ENCODE results near the gene LMTK2. TPM values are rescaled to one million over a fixed set of nuclear protein-coding genes. Genes with fewer than 3 reads are reported as not detected.
A peak's percentile ranks its signal among the peaks of the same experiment; 100 is the strongest.

The LMTK2 gene
- total and polyA plus RNA-seq, 2 experiments from 2014 or later: 6.1 to 30.8 TPM

DNA sequence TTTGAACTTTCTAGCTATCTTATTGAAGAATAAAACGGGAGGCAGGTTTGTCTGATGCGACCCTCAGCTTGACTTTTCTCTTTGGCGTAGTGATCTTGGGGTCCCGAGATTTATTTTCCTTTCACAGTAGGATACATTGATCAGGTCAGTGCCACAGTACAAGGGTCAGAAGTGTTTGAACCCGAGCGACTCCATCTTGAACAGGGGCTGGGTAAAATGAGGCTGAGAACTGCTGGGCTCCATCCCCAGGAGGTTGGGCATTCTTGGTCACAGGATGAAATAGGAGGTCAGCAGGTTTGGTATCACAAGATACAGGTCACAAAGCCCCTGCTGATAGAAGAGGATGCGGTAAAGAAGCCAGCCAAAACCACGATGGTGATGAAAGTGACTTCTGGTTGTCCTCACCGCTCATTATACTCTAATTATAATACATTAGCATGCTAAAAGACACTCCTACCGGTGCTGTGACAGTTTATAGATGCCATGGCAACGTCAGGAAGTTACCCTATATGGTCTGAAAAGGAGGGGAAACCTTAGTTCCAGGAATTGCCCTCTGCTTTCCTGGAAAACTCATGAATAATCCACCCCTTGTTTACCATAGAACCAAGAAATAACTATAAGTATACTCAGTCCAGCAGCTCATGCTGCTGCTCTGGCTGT lies 148.4 kb downstream of the LMTK2 start:
- DNase-seq (ENCODE audit: low spot score): no peak
- no peaks in the 10 kb centered on the region for H3K36me3 ChIP-seq (ENCODE audit: insufficient read depth)
- Mint-ChIP-seq H3K27ac (no peak overlapping the region), H3K36me3 (ENCODE audit: low read depth) (no peaks in the 10 kb centered on the region; the same call in 2 of the 3 replicates), H3K27me3 (ENCODE audit: insufficient read depth, low read depth, poor library complexity) (peaks cover 7% of the 10 kb centered on the region), H3K4me1 (peaks cover 12% of the 10 kb centered on the region; the same call in 2 of the 3 replicates), H3K4me3 (no peak overlapping the region), H3K9me3 (no peaks in the 10 kb centered on the region)
- no peak overlapping the region for H3K4me3 ChIP-seq
- H3K4me1 ChIP-seq (ENCODE audit: insufficient read depth): peaks cover 19% of the 10 kb centered on the region
- no peak overlapping the region for H2AFZ ChIP-seq
- H3K4me2 ChIP-seq: no peak overlapping the region
- no peaks in the 10 kb centered on the region for H3K9me2 ChIP-seq (ENCODE audit: insufficient read depth)
- H4K20me1 ChIP-seq (replicated peaks; ENCODE audit: insufficient read depth): peaks cover 6% of the 10 kb centered on the region; the same call in 1 of the 2 replicates
- peaks cover 11% of the 10 kb centered on the region for H3K79me2 ChIP-seq (replicated peaks; ENCODE audit: insufficient read depth)
- TF ChIP-seq, protein P1, sequence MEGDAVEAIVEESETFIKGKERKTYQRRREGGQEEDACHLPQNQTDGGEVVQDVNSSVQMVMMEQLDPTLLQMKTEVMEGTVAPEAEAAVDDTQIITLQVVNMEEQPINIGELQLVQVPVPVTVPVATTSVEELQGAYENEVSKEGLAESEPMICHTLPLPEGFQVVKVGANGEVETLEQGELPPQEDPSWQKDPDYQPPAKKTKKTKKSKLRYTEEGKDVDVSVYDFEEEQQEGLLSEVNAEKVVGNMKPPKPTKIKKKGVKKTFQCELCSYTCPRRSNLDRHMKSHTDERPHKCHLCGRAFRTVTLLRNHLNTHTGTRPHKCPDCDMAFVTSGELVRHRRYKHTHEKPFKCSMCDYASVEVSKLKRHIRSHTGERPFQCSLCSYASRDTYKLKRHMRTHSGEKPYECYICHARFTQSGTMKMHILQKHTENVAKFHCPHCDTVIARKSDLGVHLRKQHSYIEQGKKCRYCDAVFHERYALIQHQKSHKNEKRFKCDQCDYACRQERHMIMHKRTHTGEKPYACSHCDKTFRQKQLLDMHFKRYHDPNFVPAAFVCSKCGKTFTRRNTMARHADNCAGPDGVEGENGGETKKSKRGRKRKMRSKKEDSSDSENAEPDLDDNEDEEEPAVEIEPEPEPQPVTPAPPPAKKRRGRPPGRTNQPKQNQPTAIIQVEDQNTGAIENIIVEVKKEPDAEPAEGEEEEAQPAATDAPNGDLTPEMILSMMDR (conservative IDR thresholded peaks at IDR 0.05; ENCODE audit: low read depth in 2 of 2): no peak
- TF ChIP-seq EZH2phosphoT487 (IDR thresholded peaks at IDR 0.05; ENCODE audit: unreplicated experiment) (no peak), ZNF114 (CRISPR knock-in tag; IDR thresholded peaks at IDR 0.05) (no peak), EZH2 (IDR thresholded peaks at IDR 0.05; ENCODE audit: low read depth, unreplicated experiment) (no peak), JUNB (IDR thresholded peaks at IDR 0.05; ENCODE audit: unreplicated experiment) (no peak), ZNF331 (CRISPR knock-in tag; IDR thresholded peaks at IDR 0.05; ENCODE audit: low read depth) (no peak), STAT1 (IDR thresholded peaks at IDR 0.05; ENCODE audit: unreplicated experiment) (no peak), CREB1 (CRISPR knock-in tag; IDR thresholded peaks at IDR 0.05; ENCODE audit: low read depth) (no peak), NANOG (IDR thresholded peaks at IDR 0.05; ENCODE audit: borderline replicate concordance) (no peak), POLR2AphosphoS5 (IDR thresholded peaks at IDR 0.05; ENCODE audit: low read depth) (no peak)
- TF ChIP-seq, protein P2, sequence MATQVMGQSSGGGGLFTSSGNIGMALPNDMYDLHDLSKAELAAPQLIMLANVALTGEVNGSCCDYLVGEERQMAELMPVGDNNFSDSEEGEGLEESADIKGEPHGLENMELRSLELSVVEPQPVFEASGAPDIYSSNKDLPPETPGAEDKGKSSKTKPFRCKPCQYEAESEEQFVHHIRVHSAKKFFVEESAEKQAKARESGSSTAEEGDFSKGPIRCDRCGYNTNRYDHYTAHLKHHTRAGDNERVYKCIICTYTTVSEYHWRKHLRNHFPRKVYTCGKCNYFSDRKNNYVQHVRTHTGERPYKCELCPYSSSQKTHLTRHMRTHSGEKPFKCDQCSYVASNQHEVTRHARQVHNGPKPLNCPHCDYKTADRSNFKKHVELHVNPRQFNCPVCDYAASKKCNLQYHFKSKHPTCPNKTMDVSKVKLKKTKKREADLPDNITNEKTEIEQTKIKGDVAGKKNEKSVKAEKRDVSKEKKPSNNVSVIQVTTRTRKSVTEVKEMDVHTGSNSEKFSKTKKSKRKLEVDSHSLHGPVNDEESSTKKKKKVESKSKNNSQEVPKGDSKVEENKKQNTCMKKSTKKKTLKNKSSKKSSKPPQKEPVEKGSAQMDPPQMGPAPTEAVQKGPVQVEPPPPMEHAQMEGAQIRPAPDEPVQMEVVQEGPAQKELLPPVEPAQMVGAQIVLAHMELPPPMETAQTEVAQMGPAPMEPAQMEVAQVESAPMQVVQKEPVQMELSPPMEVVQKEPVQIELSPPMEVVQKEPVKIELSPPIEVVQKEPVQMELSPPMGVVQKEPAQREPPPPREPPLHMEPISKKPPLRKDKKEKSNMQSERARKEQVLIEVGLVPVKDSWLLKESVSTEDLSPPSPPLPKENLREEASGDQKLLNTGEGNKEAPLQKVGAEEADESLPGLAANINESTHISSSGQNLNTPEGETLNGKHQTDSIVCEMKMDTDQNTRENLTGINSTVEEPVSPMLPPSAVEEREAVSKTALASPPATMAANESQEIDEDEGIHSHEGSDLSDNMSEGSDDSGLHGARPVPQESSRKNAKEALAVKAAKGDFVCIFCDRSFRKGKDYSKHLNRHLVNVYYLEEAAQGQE (IDR thresholded peaks at IDR 0.05; ENCODE audit: unreplicated experiment): no peak
- TF ChIP-seq, protein P3, sequence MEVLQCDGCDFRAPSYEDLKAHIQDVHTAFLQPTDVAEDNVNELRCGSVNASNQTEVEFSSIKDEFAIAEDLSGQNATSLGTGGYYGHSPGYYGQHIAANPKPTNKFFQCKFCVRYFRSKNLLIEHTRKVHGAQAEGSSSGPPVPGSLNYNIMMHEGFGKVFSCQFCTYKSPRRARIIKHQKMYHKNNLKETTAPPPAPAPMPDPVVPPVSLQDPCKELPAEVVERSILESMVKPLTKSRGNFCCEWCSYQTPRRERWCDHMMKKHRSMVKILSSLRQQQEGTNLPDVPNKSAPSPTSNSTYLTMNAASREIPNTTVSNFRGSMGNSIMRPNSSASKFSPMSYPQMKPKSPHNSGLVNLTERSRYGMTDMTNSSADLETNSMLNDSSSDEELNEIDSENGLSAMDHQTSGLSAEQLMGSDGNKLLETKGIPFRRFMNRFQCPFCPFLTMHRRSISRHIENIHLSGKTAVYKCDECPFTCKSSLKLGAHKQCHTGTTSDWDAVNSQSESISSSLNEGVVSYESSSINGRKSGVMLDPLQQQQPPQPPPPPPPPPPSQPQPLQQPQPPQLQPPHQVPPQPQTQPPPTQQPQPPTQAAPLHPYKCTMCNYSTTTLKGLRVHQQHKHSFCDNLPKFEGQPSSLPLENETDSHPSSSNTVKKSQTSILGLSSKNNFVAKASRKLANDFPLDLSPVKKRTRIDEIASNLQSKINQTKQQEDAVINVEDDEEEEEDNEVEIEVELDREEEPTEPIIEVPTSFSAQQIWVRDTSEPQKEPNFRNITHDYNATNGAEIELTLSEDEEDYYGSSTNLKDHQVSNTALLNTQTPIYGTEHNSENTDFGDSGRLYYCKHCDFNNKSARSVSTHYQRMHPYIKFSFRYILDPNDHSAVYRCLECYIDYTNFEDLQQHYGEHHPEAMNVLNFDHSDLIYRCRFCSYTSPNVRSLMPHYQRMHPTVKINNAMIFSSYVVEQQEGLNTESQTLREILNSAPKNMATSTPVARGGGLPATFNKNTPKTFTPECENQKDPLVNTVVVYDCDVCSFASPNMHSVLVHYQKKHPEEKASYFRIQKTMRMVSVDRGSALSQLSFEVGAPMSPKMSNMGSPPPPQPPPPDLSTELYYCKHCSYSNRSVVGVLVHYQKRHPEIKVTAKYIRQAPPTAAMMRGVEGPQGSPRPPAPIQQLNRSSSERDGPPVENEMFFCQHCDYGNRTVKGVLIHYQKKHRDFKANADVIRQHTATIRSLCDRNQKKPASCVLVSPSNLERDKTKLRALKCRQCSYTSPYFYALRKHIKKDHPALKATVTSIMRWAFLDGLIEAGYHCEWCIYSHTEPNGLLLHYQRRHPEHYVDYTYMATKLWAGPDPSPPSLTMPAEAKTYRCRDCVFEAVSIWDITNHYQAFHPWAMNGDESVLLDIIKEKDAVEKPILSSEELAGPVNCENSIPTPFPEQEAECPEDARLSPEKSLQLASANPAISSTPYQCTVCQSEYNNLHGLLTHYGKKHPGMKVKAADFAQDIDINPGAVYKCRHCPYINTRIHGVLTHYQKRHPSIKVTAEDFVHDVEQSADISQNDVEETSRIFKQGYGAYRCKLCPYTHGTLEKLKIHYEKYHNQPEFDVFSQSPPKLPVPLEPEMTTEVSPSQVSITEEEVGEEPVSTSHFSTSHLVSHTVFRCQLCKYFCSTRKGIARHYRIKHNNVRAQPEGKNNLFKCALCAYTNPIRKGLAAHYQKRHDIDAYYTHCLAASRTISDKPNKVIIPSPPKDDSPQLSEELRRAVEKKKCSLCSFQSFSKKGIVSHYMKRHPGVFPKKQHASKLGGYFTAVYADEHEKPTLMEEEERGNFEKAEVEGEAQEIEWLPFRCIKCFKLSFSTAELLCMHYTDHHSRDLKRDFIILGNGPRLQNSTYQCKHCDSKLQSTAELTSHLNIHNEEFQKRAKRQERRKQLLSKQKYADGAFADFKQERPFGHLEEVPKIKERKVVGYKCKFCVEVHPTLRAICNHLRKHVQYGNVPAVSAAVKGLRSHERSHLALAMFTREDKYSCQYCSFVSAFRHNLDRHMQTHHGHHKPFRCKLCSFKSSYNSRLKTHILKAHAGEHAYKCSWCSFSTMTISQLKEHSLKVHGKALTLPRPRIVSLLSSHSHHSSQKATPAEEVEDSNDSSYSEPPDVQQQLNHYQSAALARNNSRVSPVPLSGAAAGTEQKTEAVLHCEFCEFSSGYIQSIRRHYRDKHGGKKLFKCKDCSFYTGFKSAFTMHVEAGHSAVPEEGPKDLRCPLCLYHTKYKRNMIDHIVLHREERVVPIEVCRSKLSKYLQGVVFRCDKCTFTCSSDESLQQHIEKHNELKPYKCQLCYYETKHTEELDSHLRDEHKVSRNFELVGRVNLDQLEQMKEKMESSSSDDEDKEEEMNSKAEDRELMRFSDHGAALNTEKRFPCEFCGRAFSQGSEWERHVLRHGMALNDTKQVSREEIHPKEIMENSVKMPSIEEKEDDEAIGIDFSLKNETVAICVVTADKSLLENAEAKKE (CRISPR knock-in tag; IDR thresholded peaks at IDR 0.05): no peak
- TF ChIP-seq, protein P4, sequence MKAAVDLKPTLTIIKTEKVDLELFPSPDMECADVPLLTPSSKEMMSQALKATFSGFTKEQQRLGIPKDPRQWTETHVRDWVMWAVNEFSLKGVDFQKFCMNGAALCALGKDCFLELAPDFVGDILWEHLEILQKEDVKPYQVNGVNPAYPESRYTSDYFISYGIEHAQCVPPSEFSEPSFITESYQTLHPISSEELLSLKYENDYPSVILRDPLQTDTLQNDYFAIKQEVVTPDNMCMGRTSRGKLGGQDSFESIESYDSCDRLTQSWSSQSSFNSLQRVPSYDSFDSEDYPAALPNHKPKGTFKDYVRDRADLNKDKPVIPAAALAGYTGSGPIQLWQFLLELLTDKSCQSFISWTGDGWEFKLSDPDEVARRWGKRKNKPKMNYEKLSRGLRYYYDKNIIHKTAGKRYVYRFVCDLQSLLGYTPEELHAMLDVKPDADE (IDR thresholded peaks at IDR 0.05): no peak
- no peak for ATAC-seq
- H3F3A ChIP-seq (replicated peaks; ENCODE audit: low read depth): peaks cover 14% of the 10 kb centered on the region; the same call in 1 of the 2 replicates
- no peaks in the 10 kb centered on the region for H3K27me3 ChIP-seq (ENCODE audit: insufficient read depth)
- peak overlapping the region; percentile 26; the same call in 1 of the 2 replicates for H3K27ac ChIP-seq (ENCODE audit: low read depth)
